Heart left ventricle (tissue), 16 donors: ENCODE data around the gene AMFR. TPM values are rescaled to one million over a fixed set of nuclear protein-coding genes. Genes with fewer than 3 reads are reported as not detected.

Source experiments
- ATAC-seq, 4 donors: fragments of 200-7000 bp; cut with Tn5 transposase; one replicate each; pipeline ENCODE4 v1.9.1; 2020 to 2022; ENCODE audit warnings: moderate library complexity in 4 of 4, mild to moderate bottlenecking in 3 of 4, moderate number of reproducible peaks in 1 of 4
- DNase-seq, 5 donors: peaks; one replicate each; pipeline ENCODE4 v3.0.0-alpha.2; 2020
- H3K27ac ChIP-seq, 12 donors: fragments of 200-600 bp; sonication (generic) in 4 of 12; one replicate each; pipeline versions ENCODE4 v1.5.0 to v1.8.0; 2016 to 2022; ENCODE audit warnings: mild to moderate bottlenecking in 2 of 12
- H3K27me3 ChIP-seq, 9 donors: fragments of 200-600 bp; sonication (generic) in 2 of 9; one replicate each; pipeline versions ENCODE4 v1.5.1 to v1.8.0; 2016 to 2022; ENCODE audit warnings: mild to moderate bottlenecking in 3 of 9
- H3K36me3 ChIP-seq, 9 donors: fragments of 200-600 bp; sonication (generic) in 2 of 9; one replicate each; pipeline versions ENCODE4 v1.5.0 to v1.8.0; 2018 to 2022; ENCODE audit warnings: mild to moderate bottlenecking in 2 of 9
- H3K4me1 ChIP-seq, 12 donors: fragments of 200-600 bp; sonication (generic) in 4 of 12; one replicate each; pipeline versions ENCODE4 v1.5.0 to v1.8.0; 2016 to 2022; ENCODE audit warnings: mild to moderate bottlenecking in 3 of 12
- H3K4me3 ChIP-seq, 12 donors: fragments of 200-600 bp; sonication (generic) in 4 of 12; one replicate each; pipeline versions ENCODE4 v1.5.0 to v1.8.0; 2017 to 2022; ENCODE audit warnings: mild to moderate bottlenecking in 9 of 12, moderate library complexity in 4 of 12
- H3K9me3 ChIP-seq, 12 donors: fragments of 200-600 bp; sonication (generic) in 4 of 12; one replicate each; pipeline versions ENCODE4 v1.5.0 to v1.8.0; 2016 to 2022; ENCODE audit warnings: mild to moderate bottlenecking in 1 of 12
- CTCF ChIP-seq, 12 donors: fragments of 200-600 bp; sonication (generic) in 4 of 12; IDR thresholded peaks; one replicate each; pipeline versions ENCODE4 v1.5.0 to v1.8.0; 2018 to 2022; ENCODE audit warnings: antibody characterized with exemption in 12 of 12, mild to moderate bottlenecking in 5 of 12
- POLR2A ChIP-seq, 2 donors: fragments of 450-650 bp; IDR thresholded peaks; one replicate each; pipeline ENCODE4 v1.6.1; 2017; ENCODE audit warnings: antibody characterized with exemption in 2 of 2, mild to moderate bottlenecking in 2 of 2, moderate library complexity in 2 of 2
- WGBS, 4 donors: extraction: QIAGEN DNeasy Blood & Tissue Kit in 2 of 4; methylation state at CpG; one replicate each; pipeline versions ENCODE4 v1.1.5 to v1.1.7; 2013 to 2018; 5-methylcytosine and 5-hydroxymethylcytosine counted together
- intact Hi-C, 10 donors: fragments of 100-400 bp; cut with DNase I; formaldehyde crosslinking; loops; one replicate each; pipeline versions ENCODE4 v1.11.1 to v1.14.2; 2022
- polyA plus RNA-seq, 2 donors: library from polyadenylated mRNA; stranded (reverse); fragments of 200-250 nt; gene quantifications; one replicate each; pipeline ENCODE4 v1.2.3, GENCODE V29; 2013
- total RNA-seq, 9 donors: library from RNA; depleted of rRNA in 2 of 9; stranded (reverse); fragments of >200 nt in 2 of 9; fragmentation: NEBNext Ultra II Directional in 3 of 9; extraction: Animal tissue kit (Norgen Biotek cat#: 25700) in 3 of 9; gene quantifications; one replicate each; pipeline versions ENCODE4 v1.1.0 to v1.2.4, GENCODE V29; 2016 to 2023
- donor health status: ischemic (EF 13 %, LVEDD 7.1; RV severe dilation, severe dysfunction).
- donor health status: healthy with polysubstance abuse.
- donor health status: DM: no; HTN: yes; CAD: no.
- donor health status: DM: no; HTN: no; CAD: no.
- donor health status: ischemic (EF 25% LVEDD 6.9; RV normal size, moderate dysfunction).
- donor health status: ischemic (EF 25% LVEDD 5.7; RV mildly dilated, moderate dysfunction).
- donor health status: healthy.
- donor health status: DM: yes; HTN: yes; CAD: no.
- donor health status: ischemic (EF 35%, LVEDD 5.7; RV mildly dilated, moderate dysfunction).
- donor health status: nonischemic (EF 11% LVEDD 7.7; RV severe dilation, severe dysfunction).
- donor health status: DM: yes; HTN: yes; CAD: no.
- donor health status: PGD.
- donor health status: ischemic (EF 29% LVEDD 5.4; RV normal size, mild dysfunction).
- donor health status: nonischemic (EF 23%, LVEDD 6.1; RV moderate dilation, normal function).

AMFR gene
- total and polyA plus RNA-seq, 11 donors, result 26.4 to 146 (median 84.8) TPM

DNA sequence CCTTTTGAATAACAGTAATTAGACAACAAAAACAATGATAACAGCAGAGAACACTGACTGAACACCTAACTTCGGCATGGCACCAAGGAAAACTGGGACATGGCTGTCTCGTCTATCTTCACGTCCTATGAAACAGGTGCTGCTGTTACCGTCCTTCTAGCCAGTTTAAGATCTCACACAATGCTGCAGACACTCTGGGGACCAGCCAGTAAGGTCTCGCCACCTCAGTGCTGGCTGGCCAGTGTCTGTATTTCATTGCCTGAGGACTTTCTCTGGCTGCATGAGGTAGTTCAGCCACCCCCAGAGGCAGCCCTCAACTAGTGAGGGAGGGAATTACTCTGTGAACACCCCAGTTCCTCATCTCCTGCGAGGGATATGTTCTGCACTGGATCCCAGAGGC is 57.6 kb downstream of the AMFR start:
- ATAC-seq, result no peak
- 93 to 95% (median 94%) methylated on average over 6 of the region's 6 CpGs for WGBS, 4 donors
- Histone ChIP-seq H3K4me1 (peaks cover 0 to 18% (median 14%) of the 10 kb centered on the region in 12 donors), H3K36me3 (peaks cover 0 to 77% (median 62%) of the 10 kb centered on the region in 9 donors), H3K4me3 (no peak overlapping the region), H3K9me3 (no peaks in the 10 kb centered on the region), H3K27me3 (no peaks in the 10 kb centered on the region), H3K27ac (no peak overlapping the region)
- intact Hi-C loops, result no loop called here
- no peak for TF ChIP-seq CTCF (IDR thresholded peaks at IDR 0.05)
- TF ChIP-seq POLR2A (IDR thresholded peaks at IDR 0.05), result no peak
- DNase-seq, result no peak

DNA sequence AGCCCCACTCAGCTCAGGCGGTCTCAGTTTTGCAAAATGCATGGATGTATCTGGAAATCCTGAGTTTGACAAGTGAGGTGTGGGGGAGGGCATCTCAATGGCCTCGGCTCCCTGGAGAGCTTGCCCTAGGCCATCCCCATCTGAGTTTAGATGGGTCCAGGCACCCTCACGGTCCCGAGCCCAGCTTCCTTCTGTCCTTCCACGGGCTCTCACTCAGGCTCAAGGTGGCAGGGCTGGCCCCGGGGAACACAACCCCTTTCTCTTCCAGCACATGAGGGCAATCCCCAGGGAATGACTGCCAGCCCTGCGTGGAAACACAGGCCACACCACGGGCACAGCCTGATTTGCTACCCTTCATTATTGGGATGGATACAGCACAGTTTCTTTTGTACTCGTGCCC is 58.4 kb downstream of the AMFR start:
- Histone ChIP-seq H3K4me3 (no peak overlapping the region), H3K27ac (no peak overlapping the region), H3K4me1 (peaks cover 0 to 18% (median 14%) of the 10 kb centered on the region in 12 donors), H3K36me3 (peaks cover 0 to 77% (median 70%) of the 10 kb centered on the region in 9 donors), H3K9me3 (no peaks in the 10 kb centered on the region), H3K27me3 (no peaks in the 10 kb centered on the region)
- DNase-seq, result no peak
- WGBS, 4 donors, result 93 to 97% (median 95%) methylated on average over 7 to 9 of the region's 9 CpGs
- ATAC-seq, result no peak
- TF ChIP-seq POLR2A (IDR thresholded peaks at IDR 0.05) (no peak), CTCF (IDR thresholded peaks at IDR 0.05) (no peak)
- intact Hi-C loops, result no loop called here

GRCh38 chr16:56365552-56365951 is 59.8 kb downstream of the AMFR start:
- TF ChIP-seq CTCF (IDR thresholded peaks at IDR 0.05) (no peak), POLR2A (IDR thresholded peaks at IDR 0.05) (no peak)
- intact Hi-C loops, result no loop called here
- Histone ChIP-seq H3K36me3 (peaks cover 2 to 88% (median 80%) of the 10 kb centered on the region in 9 donors), H3K4me3 (no peak overlapping the region), H3K9me3 (no peaks in the 10 kb centered on the region), H3K4me1 (peaks cover 0 to 9% (median 4%) of the 10 kb centered on the region in 12 donors), H3K27ac (no peak overlapping the region), H3K27me3 (no peaks in the 10 kb centered on the region)
- ATAC-seq, result no peak
- WGBS, 4 donors, result 76 to 93% (median 85%) methylated on average over 7 of the region's 7 CpGs
- DNase-seq, result no peak

DNA sequence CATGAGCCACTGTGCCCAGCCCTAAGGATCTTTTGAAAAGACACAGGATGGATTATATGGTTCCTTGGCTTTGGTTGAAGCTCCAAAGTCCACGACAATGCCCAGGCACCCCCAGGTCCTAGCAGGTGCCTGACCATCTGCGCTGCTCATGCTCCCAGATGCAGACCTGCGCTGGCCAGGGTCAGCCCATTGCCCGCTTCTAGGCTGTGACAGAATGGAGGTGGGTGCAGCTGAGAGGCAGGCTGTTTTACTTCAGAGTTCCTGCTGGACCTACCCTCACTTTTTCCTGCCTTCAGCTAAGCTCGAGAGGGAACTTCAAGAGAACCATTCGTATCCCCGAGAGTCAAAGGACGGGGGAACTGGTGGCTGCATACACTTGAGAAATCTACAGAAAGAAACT is 60.5 kb downstream of the AMFR start:
- no peak for ATAC-seq

More for the DNA sequence above, 60.5 kb downstream of the AMFR start:
- H3K27ac ChIP-seq, result no peak overlapping the region
- H3K4me3 ChIP-seq, result no peak overlapping the region
- H3K4me1 ChIP-seq, result peaks cover 0 to 3% (median 0%) of the 10 kb centered on the region in 12 donors
- H3K9me3 ChIP-seq, result no peaks in the 10 kb centered on the region
- intact Hi-C loops, result no loop called here
- H3K27me3 ChIP-seq, result no peaks in the 10 kb centered on the region
- peaks cover 3 to 95% (median 80%) of the 10 kb centered on the region in 9 donors for H3K36me3 ChIP-seq
- WGBS, 4 donors, result 94 to 98% (median 96%) methylated on average over 4 to 8 of the region's 8 CpGs
- TF ChIP-seq CTCF (IDR thresholded peaks at IDR 0.05) (no peak), POLR2A (IDR thresholded peaks at IDR 0.05) (no peak)
- no peak for DNase-seq
